IMR-90 (cell line): ENCODE measurements around the gene DHCR7. TPM values are rescaled to one million over a fixed set of nuclear protein-coding genes. Genes with fewer than 3 reads are reported as not detected.

ENCODE experiments used
- ATAC-seq: fragments of 200-7000 bp; cut with Tn5 transposase; 2 replicates; pipeline ENCODE4 v1.9.1; 2020; ENCODE audit warnings: low read depth, mild to moderate bottlenecking, moderate library complexity
- BruUV-seq: library from RNA; stranded (reverse); fragments of 400-500 nt; replicated peaks from 2 replicates; lab custom pipeline; 2021; lab: Mats Ljungman, UMichigan
- CTCF ChIA-PET: fragments of 300-600 bp; formaldehyde crosslinking; extraction: SDS; loops from one replicate; lab custom pipeline; 2021; ENCODE audit warnings: antibody characterized with exemption; lab: Yijun Ruan, JAX
- POLR2A ChIA-PET: fragments of 300-600 bp; sonication (Branson Sonifier 250); formaldehyde crosslinking; loops from one replicate; lab custom pipeline; 2022; ENCODE audit warnings: antibody characterized with exemption; ENCODE audit not compliant: unreplicated experiment; lab: Charles Lee
- DNase-seq: peaks from one replicate; pipeline ENCODE4 v3.0.0; 2013
- H2AFZ ChIP-seq: replicated peaks from 2 replicates; pipeline ENCODE3; 2013; ENCODE audit warnings: low read length, mild to moderate bottlenecking; ENCODE audit not compliant: poor library complexity
- H2AK5ac ChIP-seq: 2 replicates; pipeline ENCODE4 v1.6.1; 2013; ENCODE audit warnings: low read depth, low read length, inconsistent platforms
- H2AK9ac ChIP-seq: replicated peaks from 2 replicates; pipeline ENCODE3; 2013; ENCODE audit warnings: mild to moderate bottlenecking, low read depth, low read length, moderate library complexity; ENCODE audit not compliant: poor library complexity
- H2BK120ac ChIP-seq: 2 replicates; pipeline ENCODE4 v1.6.1; 2013; ENCODE audit warnings: low read depth, low read length, inconsistent platforms
- H2BK15ac ChIP-seq: 3 replicates; pipeline ENCODE4 v1.6.1; 2013; ENCODE audit warnings: low read depth, low read length, inconsistent platforms
- H2BK20ac ChIP-seq: 2 replicates; pipeline ENCODE4 v1.6.1; 2013; ENCODE audit warnings: low read depth, mild to moderate bottlenecking, inconsistent platforms, low read length, moderate library complexity
- H2BK5ac ChIP-seq: 2 replicates; pipeline ENCODE4 v1.6.1; 2013; ENCODE audit warnings: mild to moderate bottlenecking, low read depth, low read length, inconsistent platforms; ENCODE audit not compliant: poor library complexity, severe bottlenecking
- H3K14ac ChIP-seq: replicated peaks from 2 replicates; pipeline ENCODE4 v1.6.1; 2013; ENCODE audit warnings: low read depth, low read length, inconsistent platforms
- H3K18ac ChIP-seq: 2 replicates; pipeline ENCODE4 v1.6.1; 2013; ENCODE audit warnings: low read depth, low read length, control low read depth
- H3K23ac ChIP-seq: 2 replicates; pipeline ENCODE4 v1.6.1; 2013; ENCODE audit warnings: low read depth, low read length, inconsistent platforms
- H3K27ac ChIP-seq: 2 replicates; pipeline ENCODE4 v1.5.1; 2013; ENCODE audit warnings: mild to moderate bottlenecking, control low read depth, low read length; ENCODE audit not compliant: insufficient read depth
- H3K27me3 ChIP-seq: 2 replicates; pipeline ENCODE4 v1.6.1; 2013; ENCODE audit warnings: low read length; ENCODE audit not compliant: control insufficient read depth, insufficient read depth
- H3K36me3 ChIP-seq: 2 replicates; pipeline ENCODE4 v1.6.1; 2013; ENCODE audit warnings: low read length, mixed read lengths; ENCODE audit not compliant: control insufficient read depth, insufficient read depth
- H3K4ac ChIP-seq: 2 replicates; pipeline ENCODE4 v1.6.1; 2013; ENCODE audit warnings: low read depth, low read length, inconsistent platforms
- H3K4me1 ChIP-seq: 2 replicates; pipeline ENCODE4 v1.6.1; 2013; ENCODE audit warnings: low read length, mixed read lengths; ENCODE audit not compliant: control insufficient read depth, insufficient read depth
- H3K4me2 ChIP-seq: 2 replicates; pipeline ENCODE4 v1.6.1; 2013; ENCODE audit warnings: low read depth, mild to moderate bottlenecking, control low read depth, low read length, moderate library complexity
- H3K4me3 ChIP-seq: 2 replicates; pipeline ENCODE4 v1.5.1; 2013; ENCODE audit warnings: low read depth, mild to moderate bottlenecking, control low read depth, low read length, moderate library complexity; ENCODE audit not compliant: insufficient read depth
- H3K56ac ChIP-seq: 2 replicates; pipeline ENCODE4 v1.6.1; 2013; ENCODE audit warnings: low read length, inconsistent platforms; ENCODE audit not compliant: insufficient read depth; ENCODE audit errors: extremely low read depth
- H3K79me1 ChIP-seq, 2 experiments: 2 replicates each; pipeline ENCODE4 v1.6.1; 2013; ENCODE audit warnings: low read length in 2 of 2, inconsistent platforms in 1 of 2, low read depth in 1 of 2
- H3K9ac ChIP-seq: 2 replicates; pipeline ENCODE4 v1.6.1; 2013; ENCODE audit warnings: low read depth, low read length, control low read depth
- H3K9me1 ChIP-seq: 2 replicates; pipeline ENCODE4 v1.6.1; 2013; ENCODE audit warnings: low read length, inconsistent platforms; ENCODE audit not compliant: insufficient read depth
- H3K9me3 ChIP-seq: 2 replicates; pipeline ENCODE4 v1.6.1; 2013; ENCODE audit warnings: low read length; ENCODE audit not compliant: control insufficient read depth, insufficient read depth
- H4K20me1 ChIP-seq: 2 replicates; pipeline ENCODE4 v1.6.1; 2013; ENCODE audit warnings: low read length, inconsistent platforms; ENCODE audit not compliant: insufficient read depth
- H4K5ac ChIP-seq: 2 replicates; pipeline ENCODE4 v1.6.1; 2013; ENCODE audit warnings: mild to moderate bottlenecking, low read depth, low read length, control low read depth
- H4K8ac ChIP-seq, 2 experiments: 2 replicates each; pipeline ENCODE4 v1.6.1; 2013; ENCODE audit warnings: low read depth in 2 of 2, low read length in 2 of 2, control low read depth in 1 of 2, inconsistent platforms in 1 of 2
- H4K91ac ChIP-seq: 2 replicates; pipeline ENCODE4 v1.6.1; 2013; ENCODE audit warnings: low read depth, low read length, inconsistent platforms; ENCODE audit not compliant: insufficient read depth
- CEBPB ChIP-seq: IDR thresholded peaks from 2 replicates; pipeline ENCODE4 v1.6.1; 2012; ENCODE audit warnings: low read depth, low read length, improper control_type of control experiment
- MAZ ChIP-seq: IDR thresholded peaks from 2 replicates; pipeline ENCODE4 v1.6.1; 2012; ENCODE audit warnings: low read depth, mild to moderate bottlenecking, low read length, improper control_type of control experiment, moderate library complexity, borderline replicate concordance
- MXI1 ChIP-seq: IDR thresholded peaks from 2 replicates; pipeline ENCODE4 v1.6.1; 2012; ENCODE audit warnings: low read depth, mild to moderate bottlenecking, low read length, moderate library complexity, borderline replicate concordance
- WGBS, 2 experiments: methylation state at CpG; one replicate each; pipeline versions ENCODE4 v1.1.5 to v1.1.7; 2013; ENCODE audit warnings: missing lambda C conversion rate in 2 of 2; ENCODE audit not compliant: insufficient read length in 1 of 2; ENCODE audit errors: extremely low coverage in 2 of 2; 5-methylcytosine and 5-hydroxymethylcytosine counted together
- dilution Hi-C: fragments of 300-500 bp; cut with HindIII; formaldehyde crosslinking; loops from one replicate; pipeline ENCODE4 v1.14.3; 2018; ENCODE audit warnings: low sequenced_read_pairs; ENCODE audit not compliant: unreplicated experiment
- in situ Hi-C: fragments of 300-500 bp; cut with MboI; formaldehyde crosslinking; loops from 3 replicates; pipeline ENCODE4 v1.14.3; 2019; ENCODE audit warnings: low sequenced_read_pairs, inconsistent platforms, mixed read lengths
- intact Hi-C: fragments of 100-400 bp; cut with micrococcal nuclease; formaldehyde crosslinking; loops from 2 replicates; pipeline ENCODE4 v1.10.0; 2022
- polyA plus RNA-seq, 3 experiments: library from polyadenylated mRNA; depleted of rRNA; stranded (reverse); fragments of >200 nt; gene quantifications; 2 replicates each; pipeline ENCODE4 v1.2.3, GENCODE V29; 2012; ENCODE audit warnings: low replicate concordance in 1 of 3
- total RNA-seq: library from RNA; depleted of rRNA; stranded (reverse); fragments of >200 nt; gene quantifications from 2 replicates; pipeline ENCODE4 v1.2.3, GENCODE V29; 2012

Gene DHCR7
- total and polyA plus RNA-seq, 2 of the 4 experiments (the other 2 are of a cell fraction): 22.0 to 43.3 TPM

GRCh38 chr11:71428861-71429435 lies 19.2 kb downstream of the DHCR7 start:
- no peak overlapping the region; the same call in 1 of the 2 replicates for H3K14ac ChIP-seq
- ChIA-PET CTCF (interaction anchor here (0.6 kb wide), 1 partner anchor 11 kb away, joined by 3 read pairs; no protein-coding TSS in a partner anchor), POLR2A (no interaction called here)
- no peak overlapping the region for H3K4me3 ChIP-seq
- H3K4ac ChIP-seq: no peak overlapping the region
- H4K8ac ChIP-seq: no peak overlapping the region
- DNase-seq (no peak), ATAC-seq (no peak)
- no peaks in the 10 kb centered on the region for H4K20me1 ChIP-seq
- no peaks in the 10 kb centered on the region for H3K9me3 ChIP-seq
- peaks cover 19% of the 10 kb centered on the region for H3K27me3 ChIP-seq
- H2AK5ac ChIP-seq: no peak overlapping the region
- no peak overlapping the region for H3K27ac ChIP-seq
- H4K5ac ChIP-seq: no peak overlapping the region
- H3K9ac ChIP-seq: no peak overlapping the region
- H3K36me3 ChIP-seq: no peaks in the 10 kb centered on the region
- no peak overlapping the region for H2BK20ac ChIP-seq
- no peak overlapping the region for H4K91ac ChIP-seq
- no peak overlapping the region for H2AFZ ChIP-seq
- H2BK5ac ChIP-seq: no peak overlapping the region
- no peak overlapping the region for H3K18ac ChIP-seq
- no TSS peak for BruUV-seq
- H2BK15ac ChIP-seq: no peak overlapping the region
- H2BK120ac ChIP-seq: no peak overlapping the region
- no peak overlapping the region for H3K4me2 ChIP-seq
- TF ChIP-seq MAZ (no peak), MXI1 (no peak), CEBPB (no peak)
- no peak overlapping the region for H3K56ac ChIP-seq
- H3K23ac ChIP-seq: no peak overlapping the region
- no peaks in the 10 kb centered on the region for H3K4me1 ChIP-seq
- H3K79me1 ChIP-seq: no peaks in the 10 kb centered on the region
- H3K9me1 ChIP-seq: no peaks in the 10 kb centered on the region
- dilution Hi-C loops: no loop called here
- WGBS, 2 experiments: 70% methylated on average over 6 of the region's 7 CpGs; no CpG with 5 or more reads in 1 of the 2 experiments
- intact Hi-C loops: loop anchor here (10.0 kb wide), 1 partner anchor 304 kb away; no protein-coding TSS in a partner anchor
- H2AK9ac ChIP-seq: no peak overlapping the region
- in situ Hi-C loops: no loop called here
